CD14-positive monocyte (primary cell): ENCODE results near the gene ABHD12. TPM values are rescaled to one million over a fixed set of nuclear protein-coding genes. Genes with fewer than 3 reads are reported as not detected.
A peak's percentile ranks its signal among the peaks of the same experiment; 100 is the strongest.

Source experiments
- DNase-seq, 3 donors: peaks; one replicate each; pipeline ENCODE4 v3.0.0-alpha.2; 2011 to 2022
- H2AFZ ChIP-seq: 2 replicates; pipeline ENCODE4 v1.6.0; 2012; ENCODE audit warnings: mild to moderate bottlenecking, low read depth, low read length, inconsistent platforms; ENCODE audit not compliant: insufficient read depth, poor library complexity, severe bottlenecking
- H3K27ac ChIP-seq, 2 donors: 1 replicate in 1 of 2; 2 replicates in 1 of 2; pipeline ENCODE4 v1.5.1; 2012 to 2013; ENCODE audit warnings: low read length in 2 of 2, control low read depth in 1 of 2, inconsistent platforms in 1 of 2, low read depth in 1 of 2, mild to moderate bottlenecking in 1 of 2
- H3K27me3 ChIP-seq, 2 donors: one replicate each; pipeline versions ENCODE4 v1.6.0 to v1.6.1; 2011 to 2013; ENCODE audit warnings: low read length in 2 of 2; ENCODE audit not compliant: control insufficient read depth in 2 of 2, insufficient read depth in 2 of 2
- H3K36me3 ChIP-seq, 2 donors: replicated peaks in 1 of 2; 1 replicate in 1 of 2; 2 replicates in 1 of 2; pipeline versions ENCODE4 v1.5.1 to v1.6.1; 2012 to 2013; ENCODE audit warnings: low read length in 2 of 2, control low read depth in 1 of 2, inconsistent platforms in 1 of 2, mild to moderate bottlenecking in 1 of 2; ENCODE audit not compliant: insufficient read depth in 2 of 2, control insufficient read depth in 1 of 2
- H3K4me1 ChIP-seq, 2 donors: 1 replicate in 1 of 2; 2 replicates in 1 of 2; pipeline versions ENCODE4 v1.5.1 to v1.6.1; 2012 to 2013; ENCODE audit warnings: low read length in 2 of 2, control low read depth in 1 of 2, inconsistent platforms in 1 of 2, mild to moderate bottlenecking in 1 of 2, moderate library complexity in 1 of 2; ENCODE audit not compliant: insufficient read depth in 2 of 2, control insufficient read depth in 1 of 2
- H3K4me2 ChIP-seq: replicated peaks from 2 replicates; pipeline ENCODE3; 2012; ENCODE audit warnings: low read length, moderate library complexity, mild to moderate bottlenecking; ENCODE audit not compliant: poor library complexity, severe bottlenecking; ENCODE audit errors: extremely low read depth
- H3K4me3 ChIP-seq, 3 experiments: fragments of 200-600 bp in 1 of 3; sonication (generic) in 1 of 3; replicated peaks in 1 of 3; 1 replicate in 2 of 3; 2 replicates in 1 of 3; pipeline ENCODE4 v1.5.1; 2011 to 2013; ENCODE audit warnings: low read length in 3 of 3, mild to moderate bottlenecking in 3 of 3, control low read depth in 2 of 3, low read depth in 2 of 3, inconsistent platforms in 1 of 3, moderate library complexity in 1 of 3
- H3K79me2 ChIP-seq: 2 replicates; pipeline ENCODE4 v1.6.0; 2012; ENCODE audit warnings: mild to moderate bottlenecking, control low read depth, inconsistent platforms, low read length, moderate library complexity; ENCODE audit not compliant: insufficient read depth
- H3K9ac ChIP-seq: 2 replicates; pipeline ENCODE4 v1.6.0; 2017; ENCODE audit warnings: low read length, mild to moderate bottlenecking; ENCODE audit not compliant: insufficient read depth, poor library complexity, severe bottlenecking
- H3K9me3 ChIP-seq, 2 donors: replicated peaks in 1 of 2; 1 replicate in 1 of 2; 2 replicates in 1 of 2; pipeline versions ENCODE4 v1.5.1 to v1.6.1; 2012 to 2013; ENCODE audit warnings: low read length in 2 of 2, control low read depth in 1 of 2; ENCODE audit not compliant: control insufficient read depth in 1 of 2, insufficient read depth in 1 of 2
- H4K20me1 ChIP-seq: 2 replicates; pipeline ENCODE4 v1.6.0; 2012; ENCODE audit warnings: mild to moderate bottlenecking, low read length, control low read depth, moderate library complexity; ENCODE audit not compliant: insufficient read depth
- H3K27ac Mint-ChIP-seq, 7 donors: one replicate each; pipeline ENCODE4 v1.8.0; 2020; ENCODE audit warnings: mild to moderate bottlenecking in 7 of 7, mixed read lengths in 7 of 7, moderate library complexity in 6 of 7, inconsistent platforms in 2 of 7
- H3K27me3 Mint-ChIP-seq, 3 donors: one replicate each; pipeline ENCODE4 v1.8.0; 2021 to 2022; ENCODE audit warnings: low read depth in 3 of 3, mild to moderate bottlenecking in 3 of 3, mixed read lengths in 3 of 3, moderate library complexity in 3 of 3, inconsistent platforms in 1 of 3
- H3K36me3 Mint-ChIP-seq, 2 donors: one replicate each; pipeline ENCODE4 v1.8.0; 2020; ENCODE audit warnings: mixed read lengths in 2 of 2, inconsistent platforms in 1 of 2, mild to moderate bottlenecking in 1 of 2
- H3K4me1 Mint-ChIP-seq: one replicate; pipeline ENCODE4 v1.8.0; 2020; ENCODE audit warnings: mild to moderate bottlenecking, mixed read lengths
- H3K4me3 Mint-ChIP-seq, 2 donors: one replicate each; pipeline ENCODE4 v1.8.0; 2020; ENCODE audit warnings: mild to moderate bottlenecking in 2 of 2, mixed read lengths in 2 of 2, moderate library complexity in 1 of 2
- H3K9me3 Mint-ChIP-seq, 7 donors: one replicate each; pipeline ENCODE4 v1.8.0; 2020 to 2022; ENCODE audit warnings: mixed read lengths in 7 of 7, mild to moderate bottlenecking in 6 of 7, moderate library complexity in 6 of 7, inconsistent platforms in 2 of 7
- CTCF ChIP-seq: fragments of 200-600 bp; IDR thresholded peaks from one replicate; pipeline ENCODE4 v1.8.0; 2022; ENCODE audit warnings: antibody characterized with exemption, mild to moderate bottlenecking
- WGBS: methylation state at CpG from one replicate; pipeline ENCODE4 v1.1.5; 2013; ENCODE audit warnings: missing lambda C conversion rate; ENCODE audit not compliant: insufficient coverage; 5-methylcytosine and 5-hydroxymethylcytosine counted together
- intact Hi-C, 2 donors: fragments of 100-400 bp; cut with micrococcal nuclease; formaldehyde crosslinking; loops; one replicate each; pipeline versions ENCODE4 v1.15.0 to v1.15.1; 2023
- polyA plus RNA-seq, 3 donors: library from polyadenylated mRNA; depleted of rRNA in 1 of 3; unstranded in 2 of 3; stranded (reverse) in 1 of 3; fragments of 300-500 nt in 2 of 3; fragments of >200 nt in 1 of 3; fragmentation: Illumina TruSeq in 2 of 3; gene quantifications; 1 replicate in 2 of 3; 2 replicates in 1 of 3; pipeline ENCODE4 v1.2.3, GENCODE V29; 2012 to 2021

Gene ABHD12
- polyA plus RNA-seq, 3 donors: 20.3 to 34.5 (median 32.1) TPM

DNA sequence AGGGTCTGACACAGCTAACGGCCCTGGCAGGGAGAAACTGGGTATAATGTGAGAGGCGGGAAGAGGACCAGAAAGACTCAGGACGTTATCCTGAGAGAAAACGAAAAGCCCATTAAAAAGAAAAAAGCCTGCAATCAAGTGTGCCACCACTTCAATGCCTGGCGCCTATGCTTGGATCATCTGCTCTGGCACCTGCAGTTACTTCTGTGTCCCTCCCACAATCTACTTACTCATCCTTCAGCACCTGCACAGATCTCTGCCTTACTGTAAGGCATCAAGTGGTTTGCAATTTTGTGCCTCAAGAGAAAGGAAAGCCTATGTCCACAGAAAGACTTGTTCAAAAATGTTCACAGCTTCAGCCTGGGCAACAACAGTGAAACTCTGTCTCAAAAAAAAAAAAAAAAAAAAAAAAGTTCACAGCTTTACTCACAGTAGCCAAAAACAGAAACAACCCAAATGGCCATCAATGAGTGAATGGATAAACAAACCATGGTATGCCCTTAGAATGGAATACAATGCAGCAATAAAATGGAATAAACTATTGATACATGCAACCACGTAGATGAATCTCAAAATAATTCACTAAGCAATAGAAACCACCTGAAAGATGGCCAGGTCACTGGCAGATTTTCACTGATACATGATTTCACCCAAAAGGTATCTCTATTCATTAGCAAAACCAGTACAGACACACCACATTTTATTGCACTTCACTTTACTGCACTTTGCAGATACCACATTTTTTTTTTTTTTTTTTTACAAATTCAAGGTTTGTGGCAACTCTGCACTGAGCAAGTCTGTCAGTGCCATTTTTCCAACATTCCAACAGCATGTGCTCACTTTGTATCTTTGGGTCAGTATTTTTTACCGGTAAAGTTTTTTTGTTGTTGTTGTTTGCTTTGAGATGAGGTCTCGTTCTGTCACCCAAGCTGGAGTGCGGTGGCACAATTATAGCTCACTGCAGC is 48.6 kb downstream of the ABHD12 start:
- H3K27me3 ChIP-seq: no peaks in the 10 kb centered on the region
- intact Hi-C loops: no loop called here
- no peak overlapping the region for H3K9ac ChIP-seq
- H2AFZ ChIP-seq: no peak overlapping the region
- peak overlapping the region in 1 of 7 donors; percentile 37 for H3K27ac Mint-ChIP-seq
- no peaks in the 10 kb centered on the region for H3K4me1 ChIP-seq
- DNase-seq: no peak
- peaks cover 2% of the 10 kb centered on the region for H3K4me1 Mint-ChIP-seq
- no peaks in the 10 kb centered on the region for H3K9me3 ChIP-seq
- peaks cover 7 to 19% of the 10 kb centered on the region in 2 donors for H3K36me3 ChIP-seq
- no peak overlapping the region for H3K4me3 Mint-ChIP-seq
- TF ChIP-seq CTCF: no peak
- peaks cover 52% of the 10 kb centered on the region for H3K79me2 ChIP-seq
- no peak overlapping the region for H3K4me2 ChIP-seq
- peaks cover 0 to 1% (median 0%) of the 10 kb centered on the region in 7 donors for H3K9me3 Mint-ChIP-seq
- 98% methylated on average over 5 of the region's 9 CpGs for WGBS
- H3K4me3 ChIP-seq: no peak overlapping the region
- H4K20me1 ChIP-seq: peaks cover 16% of the 10 kb centered on the region
- H3K27me3 Mint-ChIP-seq: no peaks in the 10 kb centered on the region
- H3K36me3 Mint-ChIP-seq: peaks cover 12 to 14% of the 10 kb centered on the region in 2 donors
- no peak overlapping the region for H3K27ac ChIP-seq

DNA sequence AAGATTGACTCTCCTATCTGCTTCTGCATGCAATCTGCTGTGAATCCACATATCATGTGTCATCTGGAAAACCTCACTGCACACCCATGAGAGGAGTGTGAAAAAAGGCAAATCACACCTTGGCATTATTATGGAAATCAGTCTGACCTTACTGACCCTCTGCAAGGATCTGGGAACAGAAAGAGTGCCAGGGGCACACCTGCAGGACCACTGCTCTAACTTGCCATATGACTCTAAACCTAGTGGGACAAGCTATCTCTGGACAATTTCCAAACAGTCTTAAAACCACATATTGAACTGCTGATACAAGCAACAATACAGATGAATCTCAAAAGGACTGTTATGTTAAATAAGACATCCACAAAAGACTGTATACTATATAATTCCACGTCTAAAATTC is 50.3 kb downstream of the ABHD12 start:
- H3K4me1 ChIP-seq: no peaks in the 10 kb centered on the region
- no peak overlapping the region for H3K27ac ChIP-seq
- peaks cover 48% of the 10 kb centered on the region for H3K79me2 ChIP-seq
- no peak for TF ChIP-seq CTCF
- peaks cover 16% of the 10 kb centered on the region for H4K20me1 ChIP-seq
- H3K27me3 Mint-ChIP-seq: no peaks in the 10 kb centered on the region
- no peak overlapping the region for H3K27ac Mint-ChIP-seq
- peaks cover 0 to 1% (median 0%) of the 10 kb centered on the region in 7 donors for H3K9me3 Mint-ChIP-seq
- no peaks in the 10 kb centered on the region for H3K9me3 ChIP-seq
- H3K4me3 ChIP-seq: no peak overlapping the region
- no peak overlapping the region for H3K4me2 ChIP-seq
- peaks cover 7 to 21% of the 10 kb centered on the region in 2 donors for H3K36me3 ChIP-seq
- peaks cover 14 to 16% of the 10 kb centered on the region in 2 donors for H3K36me3 Mint-ChIP-seq
- peaks cover 2% of the 10 kb centered on the region for H3K4me1 Mint-ChIP-seq
- DNase-seq: no peak
- no peak overlapping the region for H3K4me3 Mint-ChIP-seq
- no CpG with 5 or more reads among the region's 1 CpG for WGBS
- no peaks in the 10 kb centered on the region for H3K27me3 ChIP-seq
- intact Hi-C loops: no loop called here
- H2AFZ ChIP-seq: no peak overlapping the region
- no peak overlapping the region for H3K9ac ChIP-seq
